Activated T-cell treated with anti-CD3 and anti-CD28 coated beads, Interleukin-2, amount 50 U/mL, for 4 hours (primary cell): Measurements from ENCODE around the gene VILL. TPM values are rescaled to one million over a fixed set of nuclear protein-coding genes. Genes with fewer than 3 reads are reported as not detected.
"Not testable (repeated sequence)": the region's sequence is repeated elsewhere in the genome, so short reads cannot be mapped to it uniquely, and the experiment has no call there.

Experiments used
- ATAC-seq, 2 donors: fragments of 200-7000 bp; cut with Tn5 transposase; one replicate each; pipeline ENCODE4 v1.10.0; 2021
- DNase-seq: peaks from one replicate; pipeline ENCODE4 v3.0.0-alpha.2; 2020
- H3K27me3 Mint-ChIP-seq: one replicate; pipeline ENCODE4 v1.8.0; 2021; ENCODE audit warnings: low read depth, mixed read lengths
- H3K36me3 Mint-ChIP-seq: one replicate; pipeline ENCODE4 v1.8.0; 2022; ENCODE audit warnings: mixed read lengths; ENCODE audit not compliant: insufficient read depth
- H3K4me1 Mint-ChIP-seq: one replicate; pipeline ENCODE4 v1.8.0; 2021; ENCODE audit warnings: low read depth, mixed read lengths
- H3K4me3 Mint-ChIP-seq: one replicate; pipeline ENCODE4 v1.8.0; 2021; ENCODE audit warnings: mild to moderate bottlenecking, moderate library complexity, mixed read lengths
- H3K9me3 Mint-ChIP-seq: one replicate; pipeline ENCODE4 v1.8.0; 2021; ENCODE audit warnings: mixed read lengths
- total RNA-seq, 3 donors: library from RNA; stranded (reverse); gene quantifications; one replicate each; pipeline ENCODE4 v1.2.1, GENCODE V29; 2021

Gene VILL
- total RNA-seq, 3 donors from 2014 or later, result 15.0 to 16.8 (median 16.6) TPM

GRCh38 chr3:38032328-38032865, 41.8 kb downstream of the VILL start:
- Mint-ChIP-seq H3K4me3 (no peak overlapping the region), H3K4me1 (peaks cover 25% of the 10 kb centered on the region), H3K9me3 (no peaks in the 10 kb centered on the region), H3K36me3 (no peaks in the 10 kb centered on the region), H3K27me3 (peaks cover 3% of the 10 kb centered on the region)
- no peak for DNase-seq
- no peak for ATAC-seq

DNA sequence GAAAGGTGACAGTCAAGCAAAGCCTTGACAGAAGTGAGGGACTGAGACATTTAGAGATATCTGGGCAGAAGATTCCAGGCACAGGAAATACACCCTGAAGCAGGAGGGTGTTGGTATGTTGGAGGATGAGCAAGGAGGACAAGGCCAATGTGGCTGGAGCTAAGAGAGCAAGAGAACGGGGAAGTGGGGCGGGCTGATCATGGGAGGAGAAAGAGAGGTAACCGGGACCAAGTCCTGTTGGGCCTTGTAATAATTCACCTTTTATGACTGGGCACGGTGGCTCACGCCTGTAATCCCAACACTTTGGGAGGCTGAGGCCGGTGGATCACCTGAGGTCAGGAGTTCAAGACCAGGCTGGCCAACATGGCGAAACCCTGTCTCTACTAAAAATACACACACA, 43.0 kb downstream of the VILL start:
- not testable (repeated sequence) for DNase-seq, H3K36me3 Mint-ChIP-seq, ATAC-seq, H3K9me3 Mint-ChIP-seq, H3K27me3 Mint-ChIP-seq, H3K4me3 Mint-ChIP-seq
- H3K4me1 Mint-ChIP-seq, result peaks cover 31% of the 10 kb centered on the region

DNA sequence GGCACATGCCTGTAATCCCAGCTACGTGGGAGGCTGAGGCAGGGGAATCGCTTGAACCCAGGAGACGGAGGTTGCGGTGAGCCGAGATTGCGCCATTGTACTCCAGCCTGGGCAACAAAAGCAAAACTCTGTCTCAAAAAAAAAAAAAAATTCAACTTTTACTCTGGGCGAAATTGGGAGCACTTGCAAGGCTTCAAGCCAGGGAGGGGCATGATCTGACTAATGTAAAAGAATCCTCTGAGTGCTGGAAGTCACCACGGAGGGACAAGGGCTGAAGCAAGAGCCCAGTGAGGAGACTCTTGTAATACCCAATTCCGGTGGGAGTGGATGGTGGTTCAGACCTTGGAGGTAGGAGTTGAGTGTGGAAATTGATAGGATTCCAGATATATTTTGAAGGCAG, 43.7 kb downstream of the VILL start:
- peaks cover 38% of the 10 kb centered on the region for H3K4me1 Mint-ChIP-seq
- not testable (repeated sequence) for H3K36me3 Mint-ChIP-seq, H3K4me3 Mint-ChIP-seq, DNase-seq, H3K27me3 Mint-ChIP-seq, ATAC-seq
- peaks cover 10% of the 10 kb centered on the region for H3K9me3 Mint-ChIP-seq

- DNase-seq (no peak), ATAC-seq (no peak)
- Mint-ChIP-seq H3K9me3 (peaks cover 10% of the 10 kb centered on the region), H3K4me1 (peaks cover 40% of the 10 kb centered on the region), H3K36me3 (peaks cover 5% of the 10 kb centered on the region), H3K4me3 (no peak overlapping the region), H3K27me3 (peaks cover 3% of the 10 kb centered on the region)
Observed at GRCh38 chr3:38036286-38036685, 45.7 kb downstream of the VILL start.

DNA sequence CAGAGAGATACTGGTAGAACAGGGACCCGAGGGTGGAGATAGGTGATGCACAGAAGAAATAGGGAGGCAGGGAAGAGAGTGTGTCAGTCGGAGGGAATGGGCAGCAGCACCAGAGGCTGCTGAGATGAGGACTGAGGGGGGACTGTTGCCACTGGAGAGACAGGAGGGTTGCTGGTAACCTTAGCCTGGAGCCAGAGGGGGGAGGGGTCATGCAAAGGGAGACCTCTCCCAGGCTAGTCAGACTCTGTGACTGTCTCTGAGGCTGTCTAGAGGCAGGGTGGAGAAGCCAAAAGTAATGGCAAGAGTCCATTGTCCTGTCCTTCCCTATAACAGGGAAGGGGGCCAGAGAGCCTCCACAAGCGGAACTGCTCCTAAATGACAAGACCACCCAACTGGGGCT, 46.3 kb downstream of the VILL start:
- Mint-ChIP-seq H3K36me3 (peaks cover 5% of the 10 kb centered on the region), H3K27me3 (peaks cover 3% of the 10 kb centered on the region), H3K4me1 (peaks cover 36% of the 10 kb centered on the region), H3K9me3 (peaks cover 10% of the 10 kb centered on the region), H3K4me3 (no peak overlapping the region)
- DNase-seq (no peak), ATAC-seq (no peak)

DNA sequence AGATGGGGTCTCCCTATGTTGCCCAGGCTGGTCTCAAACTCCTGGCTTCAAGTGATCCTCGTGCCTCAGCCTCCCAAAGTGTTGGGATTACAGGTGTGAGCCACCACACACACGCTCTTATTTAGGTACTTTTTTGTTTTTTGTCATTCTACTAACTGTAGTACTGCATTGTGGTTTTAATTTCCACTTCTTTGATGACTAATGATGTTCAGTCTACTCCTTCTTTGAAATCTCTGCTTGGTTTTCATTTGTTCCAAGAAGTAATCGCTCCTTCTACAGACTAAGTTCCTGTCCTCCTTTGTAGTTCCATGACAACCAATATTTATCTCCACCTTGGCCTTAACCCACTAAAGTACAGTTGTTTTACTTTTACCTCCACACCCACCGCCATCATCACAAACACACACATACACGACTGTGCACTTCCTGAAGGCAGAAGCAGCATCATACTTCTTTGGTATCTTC, 47.9 kb downstream of the VILL start:
- peak; percentile 60 to 68 for ATAC-seq
- peaks cover under 1% of the 10 kb centered on the region for H3K27me3 Mint-ChIP-seq
- DNase-seq, result peak; percentile 34
- peak overlapping the region; percentile 76 for H3K4me3 Mint-ChIP-seq
- peaks cover 5% of the 10 kb centered on the region for H3K36me3 Mint-ChIP-seq
- H3K9me3 Mint-ChIP-seq, result peaks cover 10% of the 10 kb centered on the region
- peaks cover 36% of the 10 kb centered on the region for H3K4me1 Mint-ChIP-seq

DNA sequence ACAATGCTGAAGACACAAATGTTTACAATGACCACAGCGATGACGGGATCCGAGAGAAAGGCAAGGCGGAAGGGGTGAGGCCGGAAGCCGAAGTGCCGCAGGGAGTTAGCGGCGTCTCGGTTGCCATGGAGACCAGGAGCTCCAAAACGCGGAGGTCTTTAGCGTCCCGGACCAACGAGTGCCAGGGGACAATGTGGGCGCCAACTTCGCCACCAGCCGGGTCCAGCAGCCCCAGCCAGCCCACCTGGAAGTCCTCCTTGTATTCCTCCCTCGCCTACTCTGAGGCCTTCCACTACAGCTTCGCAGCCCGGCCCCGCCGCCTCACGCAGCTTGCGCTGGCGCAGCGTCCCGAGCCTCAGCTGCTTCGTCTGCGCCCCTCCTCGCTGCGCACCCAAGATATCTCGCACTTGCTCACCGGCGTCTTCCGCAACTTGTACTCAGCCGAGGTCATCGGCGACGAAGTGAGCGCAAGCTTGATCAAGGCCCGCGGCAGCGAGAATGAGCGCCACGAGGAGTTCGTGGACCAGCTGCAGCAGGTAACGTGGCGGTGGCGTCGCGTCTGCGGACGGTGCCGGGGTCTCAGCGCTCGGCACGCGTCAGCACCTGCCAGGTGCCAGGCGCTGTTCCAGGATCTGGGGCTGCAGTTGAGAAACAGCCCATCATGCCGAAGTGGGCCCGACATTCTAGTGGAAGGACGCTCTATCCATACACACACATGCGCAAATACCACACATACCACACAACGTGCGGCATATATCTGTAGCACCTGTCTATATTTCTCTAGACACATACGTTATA, 48.7 kb downstream of the VILL start, which contains the start of gene DLEC1:
DLEC1 (plus strand) TSS at position 108 of the 798 bp plus-strand sequence; CDS start at position 126, 18 bp downstream.
- H3K27me3 Mint-ChIP-seq, result no peaks in the 10 kb centered on the region
- H3K4me1 Mint-ChIP-seq, result peaks cover 36% of the 10 kb centered on the region
- ATAC-seq (peak; percentile 61 to 72), DNase-seq (peak; percentile 67)
- H3K4me3 Mint-ChIP-seq, result peak within 1 kb of the TSS; percentile 76
- peaks cover 5% of the 10 kb centered on the region for H3K36me3 Mint-ChIP-seq
- peaks cover 10% of the 10 kb centered on the region for H3K9me3 Mint-ChIP-seq

DNA sequence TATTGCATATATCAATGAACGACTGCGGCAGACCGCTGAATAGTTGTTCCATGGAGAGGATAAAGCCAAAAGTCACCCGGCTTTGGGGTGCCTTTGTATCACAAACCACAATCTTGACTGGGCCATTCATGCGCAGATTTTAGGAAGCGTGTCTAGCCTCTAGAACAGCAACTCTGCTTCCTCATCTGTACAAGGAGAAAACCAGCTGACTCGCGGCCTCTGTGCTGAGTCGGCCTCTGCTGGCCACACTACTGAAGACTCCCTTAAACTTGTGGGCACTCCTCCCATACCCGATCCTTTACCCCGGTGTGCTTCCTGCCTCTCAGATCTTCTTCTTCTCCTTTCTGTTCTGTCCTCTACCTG, 49.3 kb downstream of the VILL start:
- peaks cover 38% of the 10 kb centered on the region for H3K4me1 Mint-ChIP-seq
- peaks cover 5% of the 10 kb centered on the region for H3K36me3 Mint-ChIP-seq
- ATAC-seq, result peak; percentile 11 to 16
- peak overlapping the region; percentile 76 for H3K4me3 Mint-ChIP-seq
- H3K9me3 Mint-ChIP-seq, result peaks cover 10% of the 10 kb centered on the region
- DNase-seq, result peak; percentile 38
- no peaks in the 10 kb centered on the region for H3K27me3 Mint-ChIP-seq

DNA sequence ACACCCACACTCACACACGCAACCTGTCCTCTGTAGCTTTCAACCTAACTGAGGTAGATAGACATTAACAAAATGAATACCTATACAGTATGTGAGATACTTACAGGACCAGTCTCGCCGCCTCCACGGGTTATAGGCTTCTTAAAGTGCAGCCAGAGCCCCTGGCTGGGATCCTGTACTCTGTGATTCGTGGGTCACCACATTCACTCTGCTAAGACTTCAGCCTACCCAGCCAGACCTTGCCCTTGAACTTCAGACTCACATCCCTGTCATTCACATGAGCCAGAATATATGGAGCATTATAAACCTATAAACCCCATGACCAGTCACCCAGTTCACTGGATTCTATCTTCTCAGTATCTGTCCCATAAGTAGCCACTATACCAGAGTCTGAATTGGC, 49.8 kb downstream of the VILL start:
- H3K27me3 Mint-ChIP-seq, result no peaks in the 10 kb centered on the region
- peak overlapping the region; percentile 76 for H3K4me3 Mint-ChIP-seq
- H3K9me3 Mint-ChIP-seq, result peaks cover 10% of the 10 kb centered on the region
- DNase-seq (no peak), ATAC-seq (no peak)
- H3K4me1 Mint-ChIP-seq, result peaks cover 38% of the 10 kb centered on the region
- peaks cover 5% of the 10 kb centered on the region for H3K36me3 Mint-ChIP-seq

GRCh38 chr3:38043486-38043885, 52.9 kb downstream of the VILL start:
- H3K4me1 Mint-ChIP-seq, result peaks cover 22% of the 10 kb centered on the region
- H3K9me3 Mint-ChIP-seq, result peaks cover 4% of the 10 kb centered on the region
- H3K27me3 Mint-ChIP-seq, result no peaks in the 10 kb centered on the region
- no peak for DNase-seq
- no peak overlapping the region for H3K4me3 Mint-ChIP-seq
- ATAC-seq, result no peak
- H3K36me3 Mint-ChIP-seq, result peaks cover 8% of the 10 kb centered on the region

- peaks cover 1% of the 10 kb centered on the region for H3K4me1 Mint-ChIP-seq
- no peaks in the 10 kb centered on the region for H3K27me3 Mint-ChIP-seq
- no peak overlapping the region for H3K4me3 Mint-ChIP-seq
Observed at GRCh38 chr3:38046027-38046426, 55.4 kb downstream of the VILL start.

GRCh38 chr3:38046821-38047220, 56.2 kb downstream of the VILL start:
- H3K4me1 Mint-ChIP-seq, result peaks cover 1% of the 10 kb centered on the region
- H3K27me3 Mint-ChIP-seq, result no peaks in the 10 kb centered on the region
- ATAC-seq (no peak), DNase-seq (no peak)
- no peak overlapping the region for H3K4me3 Mint-ChIP-seq
- peaks cover 8% of the 10 kb centered on the region for H3K36me3 Mint-ChIP-seq
- no peaks in the 10 kb centered on the region for H3K9me3 Mint-ChIP-seq

More at GRCh38 chr3:38046027-38046426, 55.4 kb downstream of the VILL start:
- Mint-ChIP-seq H3K9me3 (no peaks in the 10 kb centered on the region), H3K36me3 (peaks cover 8% of the 10 kb centered on the region)
- ATAC-seq (no peak), DNase-seq (no peak)

DNA sequence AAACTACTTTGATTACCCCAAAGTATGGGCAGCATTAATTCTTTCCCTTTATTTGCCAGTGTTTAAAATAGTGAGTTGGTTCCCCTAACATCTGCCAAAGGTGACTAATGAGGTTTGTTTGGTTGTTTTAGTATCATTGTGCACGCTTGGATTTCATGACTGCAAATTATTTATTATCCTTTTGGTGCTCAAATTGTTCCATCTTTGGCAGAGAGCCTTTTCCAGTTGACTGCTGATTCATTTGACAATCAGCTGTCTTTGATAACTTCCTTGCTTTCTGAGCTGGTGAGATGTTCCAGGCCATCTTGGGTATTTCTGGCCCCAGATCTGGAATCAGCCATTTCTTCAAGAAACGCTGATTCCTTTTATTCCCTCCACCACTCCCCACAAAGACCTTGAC, 57.3 kb downstream of the VILL start:
- Mint-ChIP-seq H3K27me3 (no peaks in the 10 kb centered on the region), H3K9me3 (no peaks in the 10 kb centered on the region), H3K36me3 (peaks cover 8% of the 10 kb centered on the region), H3K4me3 (no peak overlapping the region), H3K4me1 (peaks cover 1% of the 10 kb centered on the region)
- DNase-seq, result no peak
- ATAC-seq, result no peak

- no peaks in the 10 kb centered on the region for H3K27me3 Mint-ChIP-seq
- H3K9me3 Mint-ChIP-seq, result no peaks in the 10 kb centered on the region
- no peak for DNase-seq
- H3K36me3 Mint-ChIP-seq, result peaks cover 8% of the 10 kb centered on the region
- H3K4me1 Mint-ChIP-seq, result peaks cover 1% of the 10 kb centered on the region
- no peak overlapping the region for H3K4me3 Mint-ChIP-seq
- ATAC-seq, result no peak
Observed at GRCh38 chr3:38049358-38050126, 59.0 kb downstream of the VILL start.
